OCI-LY1 (cell line): ENCODE data around the gene ADCY9.

Experiments used
- H2AFZ ChIP-seq: fragments of 200-600 bp; sonication (generic), shearing (Covaris generic); 2 replicates; pipeline ENCODE4 v1.6.0; 2014; ENCODE audit warnings: antibody characterized with exemption, mild to moderate bottlenecking, low read length
- H3F3A ChIP-seq: fragments of 200-600 bp; sonication (generic), shearing (Covaris generic); 2 replicates; pipeline ENCODE4 v1.6.0; 2014; ENCODE audit warnings: mild to moderate bottlenecking, antibody characterized with exemption, low read length, moderate library complexity; ENCODE audit not compliant: insufficient read depth
- H3K27ac ChIP-seq: fragments of 200-600 bp; sonication (generic); 2 replicates; pipeline ENCODE4 v1.5.1; 2014; ENCODE audit warnings: low read length, mixed run types, mild to moderate bottlenecking, low read depth; ENCODE audit not compliant: poor library complexity, severe bottlenecking
- H3K27me3 ChIP-seq: fragments of 200-600 bp; sonication (generic); 2 replicates; pipeline ENCODE4 v1.6.0; 2014; ENCODE audit warnings: antibody characterized with exemption, mild to moderate bottlenecking, low read length, moderate library complexity; ENCODE audit not compliant: insufficient read depth
- H3K36me3 ChIP-seq: fragments of 200-600 bp; sonication (generic); 2 replicates; pipeline ENCODE4 v1.6.1; 2014; ENCODE audit warnings: mild to moderate bottlenecking, antibody characterized with exemption, low read length, moderate library complexity, mixed read lengths; ENCODE audit not compliant: insufficient read depth
- H3K4me1 ChIP-seq: fragments of 200-600 bp; sonication (generic); 2 replicates; pipeline ENCODE4 v1.5.1; 2014; ENCODE audit warnings: mild to moderate bottlenecking, low read length, moderate library complexity; ENCODE audit not compliant: insufficient read depth, severe bottlenecking
- H3K4me2 ChIP-seq: fragments of 200-600 bp; sonication (generic), shearing (Covaris generic); 2 replicates; pipeline ENCODE4 v1.6.1; 2014; ENCODE audit warnings: low read length
- H3K4me3 ChIP-seq: fragments of 200-600 bp; sonication (generic); 2 replicates; pipeline ENCODE4 v1.5.1; 2014; ENCODE audit warnings: low read length, low read depth, mild to moderate bottlenecking, mixed read lengths; ENCODE audit not compliant: poor library complexity, severe bottlenecking
- H3K79me2 ChIP-seq: fragments of 200-600 bp; shearing (Covaris generic); 2 replicates; pipeline ENCODE4 v1.6.1; 2016; ENCODE audit warnings: mixed run types, low read length, mixed read lengths; ENCODE audit not compliant: insufficient read depth
- H3K9ac ChIP-seq: fragments of 200-600 bp; sonication (generic), shearing (Covaris generic); 2 replicates; pipeline ENCODE4 v1.6.1; 2014; ENCODE audit warnings: mild to moderate bottlenecking, low read length, mixed read lengths
- H3K9me2 ChIP-seq: fragments of 200-600 bp; sonication (generic), shearing (Covaris generic); 2 replicates; pipeline ENCODE4 v1.6.1; 2014; ENCODE audit warnings: low read depth, mild to moderate bottlenecking, low read length, mixed read lengths
- H3K9me3 ChIP-seq: fragments of 200-600 bp; shearing (Covaris generic); 2 replicates; pipeline ENCODE4 v1.6.1; 2014; ENCODE audit warnings: low read length, mixed read lengths
- H4K20me1 ChIP-seq: fragments of 200-600 bp; sonication (generic), shearing (Covaris generic); 2 replicates; pipeline ENCODE4 v1.6.0; 2016; ENCODE audit warnings: mild to moderate bottlenecking, low read length; ENCODE audit not compliant: insufficient read depth
- EZH2 ChIP-seq: fragments of 200-600 bp; sonication (generic), shearing (Covaris generic); IDR thresholded peaks from 2 replicates; pipeline ENCODE4 v1.8.0; 2017; ENCODE audit warnings: borderline replicate concordance, mixed run types, mild to moderate bottlenecking, antibody characterized with exemption, low read length, moderate library complexity, mixed read lengths
- TF ChIP-seq, protein P1 (sequence below): fragments of 200-600 bp; sonication (generic), shearing (Covaris generic); IDR thresholded peaks from 2 replicates; pipeline ENCODE4 v1.5.1; 2017; ENCODE audit warnings: mild to moderate bottlenecking, antibody characterized with exemption, low read length, moderate library complexity, mixed read lengths

ADCY9 gene

DNA sequence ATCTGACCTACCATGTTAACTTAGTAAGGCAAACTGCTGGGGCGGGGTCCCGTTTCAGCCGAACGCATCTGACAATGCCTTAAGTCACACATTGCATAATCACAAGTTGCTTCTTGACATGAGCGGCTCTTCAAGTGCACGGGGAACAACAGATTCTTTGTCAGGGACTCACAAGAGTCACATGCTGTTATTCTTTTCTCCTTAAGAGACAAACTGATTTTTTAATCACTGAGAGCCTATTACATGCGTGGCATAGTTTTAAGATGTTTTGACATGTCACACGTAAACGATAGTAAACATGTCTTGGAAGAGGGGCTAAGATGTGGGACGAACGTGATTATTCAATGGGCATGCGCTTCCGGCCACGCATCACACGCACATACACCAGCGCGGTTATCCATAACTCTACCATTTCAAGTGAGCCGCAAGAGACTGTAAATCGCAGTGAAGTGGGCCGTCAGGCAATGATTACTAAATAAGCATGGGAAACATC, 63.4 kb downstream of the ADCY9 start:
- Histone ChIP-seq H3K4me3 (no peak overlapping the region), H3K9me3 (no peaks in the 10 kb centered on the region), H2AFZ (no peak overlapping the region), H3K27me3 (peaks cover 5% of the 10 kb centered on the region; the same call in 1 of the 2 replicates), H3F3A (no peaks in the 10 kb centered on the region), H3K36me3 (no peaks in the 10 kb centered on the region), H3K4me1 (no peaks in the 10 kb centered on the region), H4K20me1 (no peaks in the 10 kb centered on the region), H3K9ac (no peak overlapping the region), H3K79me2 (no peaks in the 10 kb centered on the region), H3K4me2 (no peak overlapping the region), H3K9me2 (no peaks in the 10 kb centered on the region), H3K27ac (no peak overlapping the region)
- no peak for TF ChIP-seq EZH2
- TF ChIP-seq, protein P1, sequence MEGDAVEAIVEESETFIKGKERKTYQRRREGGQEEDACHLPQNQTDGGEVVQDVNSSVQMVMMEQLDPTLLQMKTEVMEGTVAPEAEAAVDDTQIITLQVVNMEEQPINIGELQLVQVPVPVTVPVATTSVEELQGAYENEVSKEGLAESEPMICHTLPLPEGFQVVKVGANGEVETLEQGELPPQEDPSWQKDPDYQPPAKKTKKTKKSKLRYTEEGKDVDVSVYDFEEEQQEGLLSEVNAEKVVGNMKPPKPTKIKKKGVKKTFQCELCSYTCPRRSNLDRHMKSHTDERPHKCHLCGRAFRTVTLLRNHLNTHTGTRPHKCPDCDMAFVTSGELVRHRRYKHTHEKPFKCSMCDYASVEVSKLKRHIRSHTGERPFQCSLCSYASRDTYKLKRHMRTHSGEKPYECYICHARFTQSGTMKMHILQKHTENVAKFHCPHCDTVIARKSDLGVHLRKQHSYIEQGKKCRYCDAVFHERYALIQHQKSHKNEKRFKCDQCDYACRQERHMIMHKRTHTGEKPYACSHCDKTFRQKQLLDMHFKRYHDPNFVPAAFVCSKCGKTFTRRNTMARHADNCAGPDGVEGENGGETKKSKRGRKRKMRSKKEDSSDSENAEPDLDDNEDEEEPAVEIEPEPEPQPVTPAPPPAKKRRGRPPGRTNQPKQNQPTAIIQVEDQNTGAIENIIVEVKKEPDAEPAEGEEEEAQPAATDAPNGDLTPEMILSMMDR, result no peak

DNA sequence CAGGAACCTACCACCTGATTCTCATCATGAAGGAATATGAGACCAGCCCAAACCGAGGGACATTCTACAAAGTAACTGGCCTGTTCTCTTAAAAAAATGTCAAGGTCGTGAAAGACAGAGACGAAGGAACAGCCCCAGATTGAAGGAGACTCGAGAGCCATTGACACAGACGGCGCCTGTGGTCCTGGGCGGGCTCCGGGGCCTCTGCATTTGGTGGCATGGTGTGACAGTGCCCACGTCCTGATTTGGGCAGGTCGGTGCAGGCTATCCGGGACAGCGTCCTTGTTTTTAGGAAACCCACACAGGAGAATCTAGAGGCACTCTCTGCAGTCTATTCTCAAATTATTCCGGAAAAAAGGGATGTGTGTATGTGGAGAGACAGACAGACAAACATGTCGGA, 64.1 kb downstream of the ADCY9 start:
- Histone ChIP-seq H2AFZ (no peak overlapping the region), H3K36me3 (no peaks in the 10 kb centered on the region), H3K9ac (no peak overlapping the region), H3K4me1 (no peaks in the 10 kb centered on the region), H3K4me3 (no peak overlapping the region), H3K4me2 (no peak overlapping the region), H3K27me3 (peaks cover 5% of the 10 kb centered on the region; the same call in 1 of the 2 replicates), H4K20me1 (no peaks in the 10 kb centered on the region), H3F3A (no peaks in the 10 kb centered on the region), H3K79me2 (no peaks in the 10 kb centered on the region), H3K9me3 (no peaks in the 10 kb centered on the region), H3K27ac (no peak overlapping the region), H3K9me2 (no peaks in the 10 kb centered on the region)
- TF ChIP-seq, protein P1, result no peak
- no peak for TF ChIP-seq EZH2

DNA sequence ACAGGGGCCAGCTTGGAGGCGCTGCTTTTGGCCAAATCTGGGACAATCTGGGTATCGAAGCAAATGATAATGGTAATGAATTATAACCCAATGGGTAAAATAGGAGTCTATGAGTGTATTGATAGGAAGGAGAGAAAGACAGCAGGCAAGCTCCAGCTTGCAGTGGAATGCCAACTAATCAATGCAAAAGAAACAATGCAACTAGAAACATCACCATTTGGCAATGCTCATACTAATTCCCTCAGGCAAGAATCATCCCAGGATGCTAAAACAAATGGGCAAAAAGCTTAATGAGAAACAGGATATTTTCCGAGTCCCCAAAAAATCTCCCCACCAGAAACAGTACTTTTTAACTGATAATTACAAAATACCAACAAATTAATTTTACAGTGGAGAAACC, 64.7 kb downstream of the ADCY9 start:
- no peaks in the 10 kb centered on the region for H3K9me3 ChIP-seq
- peaks cover 5% of the 10 kb centered on the region; the same call in 1 of the 2 replicates for H3K27me3 ChIP-seq
- no peaks in the 10 kb centered on the region for H3F3A ChIP-seq
- no peaks in the 10 kb centered on the region for H3K79me2 ChIP-seq
- no peak for TF ChIP-seq EZH2
- TF ChIP-seq, protein P1, result no peak
- H3K4me3 ChIP-seq, result no peak overlapping the region
- H4K20me1 ChIP-seq, result no peaks in the 10 kb centered on the region
- H3K36me3 ChIP-seq, result no peaks in the 10 kb centered on the region
- no peak overlapping the region for H3K27ac ChIP-seq
- H3K4me2 ChIP-seq, result no peak overlapping the region
- no peak overlapping the region for H2AFZ ChIP-seq
- no peaks in the 10 kb centered on the region for H3K4me1 ChIP-seq
- H3K9me2 ChIP-seq, result no peaks in the 10 kb centered on the region
- no peak overlapping the region for H3K9ac ChIP-seq
